Skeletal muscle tissue (tissue), 4 donors: ENCODE measurements around the gene NTN1. TPM values are rescaled to one million over a fixed set of nuclear protein-coding genes. Genes with fewer than 3 reads are reported as not detected.
"Not testable (repeated sequence)": the region's sequence is repeated elsewhere in the genome, so short reads cannot be mapped to it uniquely, and the experiment has no call there.

ENCODE experiments used
- H3K27ac ChIP-seq: one replicate; pipeline ENCODE4 v1.7.0; 2013; ENCODE audit warnings: mild to moderate bottlenecking, low read depth, low read length, inconsistent platforms
- H3K27me3 ChIP-seq, 3 donors: one replicate each; pipeline ENCODE4 v1.7.0; 2013; ENCODE audit warnings: low read length in 3 of 3; ENCODE audit not compliant: control insufficient read depth in 3 of 3, insufficient read depth in 3 of 3
- H3K36me3 ChIP-seq, 3 donors: one replicate each; pipeline ENCODE4 v1.7.0; 2013; ENCODE audit warnings: low read length in 3 of 3; ENCODE audit not compliant: control insufficient read depth in 3 of 3, insufficient read depth in 3 of 3
- H3K4me1 ChIP-seq, 3 donors: one replicate each; pipeline ENCODE4 v1.7.0; 2013; ENCODE audit warnings: low read length in 3 of 3, mild to moderate bottlenecking in 3 of 3; ENCODE audit not compliant: control insufficient read depth in 3 of 3, insufficient read depth in 3 of 3
- H3K4me3 ChIP-seq, 3 donors: one replicate each; pipeline ENCODE4 v1.7.0; 2013; ENCODE audit warnings: low read length in 3 of 3
- H3K9ac ChIP-seq, 3 donors: one replicate each; pipeline ENCODE4 v1.7.0; 2013; ENCODE audit warnings: low read length in 3 of 3, mild to moderate bottlenecking in 3 of 3, moderate library complexity in 2 of 3, low read depth in 1 of 3
- H3K9me3 ChIP-seq, 3 donors: one replicate each; pipeline ENCODE4 v1.7.0; 2013; ENCODE audit warnings: low read length in 3 of 3; ENCODE audit not compliant: control insufficient read depth in 3 of 3
- total RNA-seq: library from RNA; depleted of rRNA; stranded (reverse); fragments of >200 nt; gene quantifications from one replicate; pipeline ENCODE4 v1.2.3, GENCODE V29; 2014
- donor health status: Osteomylitis.

Gene NTN1
- 6.8 TPM for total RNA-seq

DNA sequence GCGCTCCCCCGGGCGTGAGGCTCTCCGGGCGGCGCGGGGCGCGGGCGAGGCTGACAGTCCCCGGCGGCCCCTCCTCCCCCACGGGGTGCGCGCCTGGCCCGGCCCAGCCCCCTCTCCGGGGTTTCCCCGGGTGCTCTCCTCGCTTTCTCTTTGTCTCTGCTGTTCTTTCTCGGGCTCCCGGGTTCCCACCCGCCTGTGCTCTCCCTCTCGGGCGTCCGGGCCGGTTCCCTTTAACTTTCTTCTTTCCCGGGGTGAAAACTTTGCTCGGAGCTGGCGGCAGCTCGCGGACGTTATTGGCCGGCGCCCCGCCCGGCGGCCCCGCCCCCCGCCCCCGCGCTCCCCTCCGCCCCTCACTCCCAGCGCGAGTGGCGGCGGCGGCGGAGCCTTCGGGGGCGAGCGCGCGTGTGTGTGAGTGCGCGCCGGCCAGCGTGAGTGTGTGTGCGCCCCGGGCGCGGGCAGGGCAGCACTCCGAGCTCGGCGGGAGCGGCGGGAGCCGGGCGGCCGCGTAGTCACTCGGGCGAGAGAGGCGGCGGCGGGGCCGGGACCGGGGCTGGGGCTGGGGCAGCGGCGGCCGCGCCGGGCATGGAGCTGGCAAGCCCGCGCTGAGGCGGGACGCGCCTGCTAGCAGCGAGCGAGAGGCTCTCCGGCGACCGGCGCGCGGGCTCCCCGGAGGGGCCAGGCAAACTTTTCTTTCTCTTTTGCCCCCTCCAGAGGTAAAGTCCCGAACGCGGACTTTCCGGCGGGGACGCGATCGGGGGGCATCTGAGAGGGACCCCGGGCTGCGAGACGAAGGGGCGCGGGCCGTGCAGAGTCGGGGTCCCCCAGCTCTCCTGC lies at the start of gene NTN1:
Gene NTN1, plus strand, starts transcription at position 353 of the 834 bp plus-strand sequence. CDS start 864 bp downstream, outside the sequence.
- Histone ChIP-seq H3K9me3 (no peaks in the 10 kb centered on the region), H3K4me3 (peak within 1 kb of the TSS; percentile 54 to 71 (median 69)), H3K27ac (peak within 1 kb of the TSS; percentile 30), H3K36me3 (peaks cover 0 to 2% (median 0%) of the 10 kb centered on the region in 3 donors), H3K9ac (peak within 1 kb of the TSS; percentile 20 to 70 (median 38)), H3K27me3 (peaks cover 23 to 24% (median 24%) of the 10 kb centered on the region in 3 donors), H3K4me1 (peaks cover 11 to 22% (median 19%) of the 10 kb centered on the region in 3 donors)

GRCh38 chr17:8975091-8975725 lies 46.1 kb upstream of the NTN1 start:
- no peaks in the 10 kb centered on the region for H3K27me3 ChIP-seq
- no peaks in the 10 kb centered on the region for H3K4me1 ChIP-seq
- no peak overlapping the region for H3K9ac ChIP-seq
- no peak overlapping the region for H3K4me3 ChIP-seq
- H3K9me3 ChIP-seq = no peaks in the 10 kb centered on the region
- H3K36me3 ChIP-seq = no peaks in the 10 kb centered on the region
- no peak overlapping the region for H3K27ac ChIP-seq

DNA sequence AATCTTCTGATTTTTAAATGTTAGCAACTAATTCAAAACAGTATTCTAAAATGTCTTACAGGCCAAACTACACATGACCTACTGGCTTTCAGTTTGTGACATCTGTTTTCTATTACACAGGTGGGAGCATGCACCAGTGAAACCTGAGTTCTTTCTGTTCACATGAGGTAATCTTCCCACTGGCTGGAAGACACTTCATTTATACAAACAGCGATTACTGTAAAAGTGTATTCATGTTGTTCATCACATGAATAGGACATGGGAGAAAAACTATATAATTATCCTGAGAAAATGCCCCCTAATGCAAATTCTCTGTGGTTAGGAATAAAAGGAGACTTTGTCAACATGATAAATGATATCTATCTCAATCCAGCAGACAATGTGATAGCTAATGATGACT lies 44.7 kb upstream of the NTN1 start:
- no peaks in the 10 kb centered on the region for H3K27me3 ChIP-seq
- no peaks in the 10 kb centered on the region for H3K4me1 ChIP-seq
- H3K9me3 ChIP-seq = no peaks in the 10 kb centered on the region
- no peak overlapping the region for H3K9ac ChIP-seq
- no peaks in the 10 kb centered on the region for H3K36me3 ChIP-seq
- no peak overlapping the region for H3K4me3 ChIP-seq
- H3K27ac ChIP-seq = no peak overlapping the region

GRCh38 chr17:8979715-8980114 lies 41.6 kb upstream of the NTN1 start:
- no peak overlapping the region for H3K9ac ChIP-seq
- H3K4me3 ChIP-seq = no peak overlapping the region
- H3K27me3 ChIP-seq = no peaks in the 10 kb centered on the region
- no peaks in the 10 kb centered on the region for H3K9me3 ChIP-seq
- H3K36me3 ChIP-seq = no peaks in the 10 kb centered on the region
- no peaks in the 10 kb centered on the region for H3K4me1 ChIP-seq
- no peak overlapping the region for H3K27ac ChIP-seq

DNA sequence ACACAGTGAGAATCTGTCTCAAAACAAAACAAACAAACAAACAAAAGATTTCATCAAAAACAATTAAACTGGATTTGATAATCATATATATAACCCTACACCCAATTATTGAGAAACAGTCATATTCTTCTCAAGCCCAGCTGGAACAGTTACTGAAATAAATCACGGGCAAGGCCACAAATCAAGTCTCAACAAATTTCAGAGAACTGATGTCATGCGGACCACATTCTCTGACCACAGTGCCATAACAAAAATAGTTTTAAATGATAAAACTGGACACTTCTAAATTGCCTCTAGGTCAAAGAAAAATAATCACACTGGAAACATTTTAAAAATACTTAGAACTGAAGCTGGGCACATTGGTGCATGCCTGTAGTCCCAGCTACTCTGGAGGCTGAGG lies 39.9 kb upstream of the NTN1 start:
- H3K4me1 ChIP-seq = no peaks in the 10 kb centered on the region
- H3K27ac ChIP-seq = no peak overlapping the region
- no peaks in the 10 kb centered on the region for H3K36me3 ChIP-seq
- H3K9me3 ChIP-seq = no peaks in the 10 kb centered on the region
- no peak overlapping the region for H3K4me3 ChIP-seq
- no peaks in the 10 kb centered on the region for H3K27me3 ChIP-seq
- no peak overlapping the region for H3K9ac ChIP-seq

- H3K27me3 ChIP-seq, H3K9me3 ChIP-seq, H3K4me1 ChIP-seq, H3K27ac ChIP-seq, H3K36me3 ChIP-seq, H3K4me3 ChIP-seq, H3K9ac ChIP-seq: not testable (repeated sequence)
These were observed 37.1 kb upstream of the NTN1 start for GRCh38 chr17:8984225-8984624.

DNA sequence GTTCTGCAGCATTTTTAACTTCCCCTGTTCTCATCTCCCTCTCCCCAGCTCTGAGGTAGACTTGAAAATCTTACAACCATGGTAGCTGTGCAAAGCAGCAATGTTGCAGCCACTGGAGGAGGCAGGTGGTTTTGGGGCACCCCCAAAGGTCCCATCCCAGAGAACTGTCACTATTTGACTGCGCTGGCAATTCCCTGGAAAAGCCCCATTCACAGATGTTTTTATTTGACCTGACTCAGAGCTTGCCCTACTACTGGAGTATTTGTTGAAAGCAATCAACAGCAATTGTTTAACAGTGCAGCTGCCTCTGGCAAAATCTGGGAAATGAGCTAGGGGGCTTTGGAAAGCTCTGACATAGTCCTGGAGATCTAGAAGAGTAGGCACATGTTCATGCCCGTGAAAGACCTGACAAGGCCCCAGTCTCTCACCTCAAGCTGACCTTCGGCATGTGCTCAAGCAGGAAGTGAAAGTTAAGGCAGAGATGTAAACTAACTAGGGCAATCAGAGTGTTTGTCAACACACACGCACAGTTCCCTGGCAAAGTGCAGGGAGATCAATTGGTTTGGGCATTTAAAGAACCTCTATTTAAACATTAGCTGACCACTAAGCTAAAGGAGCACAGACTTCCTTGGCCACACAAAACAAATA lies 36.1 kb upstream of the NTN1 start:
- Histone ChIP-seq H3K4me3 (no peak overlapping the region), H3K27ac (no peak overlapping the region), H3K27me3 (no peaks in the 10 kb centered on the region), H3K9ac (no peak overlapping the region), H3K9me3 (no peaks in the 10 kb centered on the region), H3K36me3 (no peaks in the 10 kb centered on the region), H3K4me1 (no peaks in the 10 kb centered on the region)

GRCh38 chr17:8986295-8986694 lies 35.0 kb upstream of the NTN1 start:
- H3K36me3 ChIP-seq = no peaks in the 10 kb centered on the region
- no peak overlapping the region for H3K4me3 ChIP-seq
- no peaks in the 10 kb centered on the region for H3K27me3 ChIP-seq
- H3K9ac ChIP-seq = no peak overlapping the region
- H3K9me3 ChIP-seq = no peaks in the 10 kb centered on the region
- no peaks in the 10 kb centered on the region for H3K4me1 ChIP-seq
- H3K27ac ChIP-seq = no peak overlapping the region

DNA sequence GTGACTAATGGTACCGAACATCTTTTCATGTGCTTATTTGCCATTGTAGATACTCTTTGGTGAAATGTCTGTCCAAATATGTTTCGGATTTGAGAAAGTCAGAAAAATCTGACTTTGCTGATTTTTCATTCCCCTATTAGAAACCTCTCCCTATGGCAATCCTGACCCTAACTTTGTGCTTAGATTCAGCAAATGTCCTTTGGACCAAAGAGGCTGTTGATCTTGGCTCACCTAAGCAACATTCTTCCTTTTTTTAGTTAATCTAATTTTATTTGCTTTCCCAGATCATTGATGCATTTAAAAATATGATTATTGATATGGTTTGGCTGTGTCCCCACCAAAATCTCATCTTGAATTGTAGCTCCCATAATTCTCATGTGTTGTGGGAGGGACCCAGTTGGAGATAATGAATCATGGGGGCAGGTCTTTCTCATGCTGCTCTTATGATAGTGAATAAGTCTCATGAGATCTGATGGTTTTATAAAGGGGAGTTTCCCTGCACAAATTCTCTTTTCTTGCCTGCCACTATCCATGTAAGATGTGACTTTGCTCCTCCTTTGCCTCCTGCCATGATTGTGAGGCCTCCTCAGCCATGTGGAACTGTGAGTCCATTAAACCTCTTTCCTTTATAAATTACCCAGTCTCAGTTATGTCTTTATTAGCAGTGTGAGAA lies 32.9 kb upstream of the NTN1 start:
- not testable (repeated sequence) for H3K9me3 ChIP-seq, H3K36me3 ChIP-seq, H3K27ac ChIP-seq, H3K9ac ChIP-seq, H3K27me3 ChIP-seq, H3K4me3 ChIP-seq, H3K4me1 ChIP-seq
